Kidney (tissue), 14 donors: Measurements from ENCODE around the gene ALDH1A3. TPM values are rescaled to one million over a fixed set of nuclear protein-coding genes. Genes with fewer than 3 reads are reported as not detected.
"Not testable (repeated sequence)": the region's sequence is repeated elsewhere in the genome, so short reads cannot be mapped to it uniquely, and the experiment has no call there.

Experiments
- DNase-seq, 5 donors: peaks; one replicate each; pipeline ENCODE4 v3.0.0-alpha.2; 2013 to 2020
- FAIRE-seq: peaks from 2 replicates; lab custom pipeline; 2012; peaks lifted over from hg19 to GRCh38; lab: Jason Lieb, UNC
- H3K27ac ChIP-seq, 2 donors: one replicate each; pipeline ENCODE4 v1.7.0; 2013; ENCODE audit warnings: low read depth in 2 of 2, low read length in 2 of 2, inconsistent platforms in 1 of 2
- H3K27me3 ChIP-seq: one replicate; pipeline ENCODE4 v1.7.1; 2013; ENCODE audit warnings: low read length, inconsistent platforms; ENCODE audit not compliant: control insufficient read depth, insufficient read depth
- H3K36me3 ChIP-seq, 3 donors: one replicate each; pipeline versions ENCODE4 v1.7.0 to v1.7.1; 2013; ENCODE audit warnings: low read length in 3 of 3, control low read depth in 1 of 3, inconsistent platforms in 1 of 3; ENCODE audit not compliant: insufficient read depth in 3 of 3, control insufficient read depth in 2 of 3
- H3K4me1 ChIP-seq, 3 donors: one replicate each; pipeline versions ENCODE4 v1.7.0 to v1.7.1; 2013; ENCODE audit warnings: low read length in 3 of 3, inconsistent platforms in 1 of 3, low read depth in 1 of 3; ENCODE audit not compliant: control insufficient read depth in 2 of 3, insufficient read depth in 2 of 3
- H3K4me3 ChIP-seq, 3 donors: one replicate each; pipeline versions ENCODE4 v1.7.0 to v1.8.1; 2013; ENCODE audit warnings: low read length in 3 of 3, control low read depth in 1 of 3, inconsistent platforms in 1 of 3
- H3K9ac ChIP-seq, 3 donors: one replicate each; pipeline versions ENCODE4 v1.7.0 to v1.7.1; 2013; ENCODE audit warnings: low read length in 3 of 3, control low read depth in 1 of 3, inconsistent platforms in 1 of 3
- H3K9me3 ChIP-seq, 3 donors: one replicate each; pipeline versions ENCODE4 v1.7.0 to v1.7.1; 2013; ENCODE audit warnings: low read length in 3 of 3, control low read depth in 1 of 3, inconsistent platforms in 1 of 3; ENCODE audit not compliant: control insufficient read depth in 2 of 3, insufficient read depth in 1 of 3
- intact Hi-C: fragments of 100-400 bp; cut with DNase I; formaldehyde crosslinking; loops from one replicate; pipeline ENCODE4 v1.11.1; 2022
- polyA plus RNA-seq: library from polyadenylated mRNA; stranded (reverse); fragments of 350-450 nt; fragmentation: Illumina TruSeq; extraction: RNeasy Lipid Tissue Mini Kit (QIAGEN cat#74804); gene quantifications from one replicate; pipeline ENCODE4 v1.2.3, GENCODE V29; 2014; ENCODE audit warnings: low read depth, low replicate concordance; ENCODE audit not compliant: insufficient read depth
- total RNA-seq: library from RNA; stranded (reverse); fragmentation: NEBNext Ultra II Directional; extraction: Animal tissue kit (Norgen Biotek cat#: 25700); gene quantifications from one replicate; pipeline ENCODE4 v1.2.1, GENCODE V29; 2021
- TF ChIP-seq, protein P1 (sequence below): IDR thresholded peaks from 3 replicates; pipeline ENCODE4 v1.5.1; 2012; ENCODE audit warnings: mild to moderate bottlenecking, moderate library complexity, borderline replicate concordance; ENCODE audit not compliant: insufficient read depth; ENCODE audit errors: extremely low read depth
- donor health status: control.
- donor health status: control.
- donor health status: control.
- donor health status: control.
- donor health status: control.
- donor health status: DM: yes; HTN: yes; CAD: no.
- donor health status: Normal renal cell carcinoma (clear cell type).

Gene ALDH1A3
- total and polyA plus RNA-seq, 2 donors from 2014 or later: 5.4 to 19.6 TPM

DNA sequence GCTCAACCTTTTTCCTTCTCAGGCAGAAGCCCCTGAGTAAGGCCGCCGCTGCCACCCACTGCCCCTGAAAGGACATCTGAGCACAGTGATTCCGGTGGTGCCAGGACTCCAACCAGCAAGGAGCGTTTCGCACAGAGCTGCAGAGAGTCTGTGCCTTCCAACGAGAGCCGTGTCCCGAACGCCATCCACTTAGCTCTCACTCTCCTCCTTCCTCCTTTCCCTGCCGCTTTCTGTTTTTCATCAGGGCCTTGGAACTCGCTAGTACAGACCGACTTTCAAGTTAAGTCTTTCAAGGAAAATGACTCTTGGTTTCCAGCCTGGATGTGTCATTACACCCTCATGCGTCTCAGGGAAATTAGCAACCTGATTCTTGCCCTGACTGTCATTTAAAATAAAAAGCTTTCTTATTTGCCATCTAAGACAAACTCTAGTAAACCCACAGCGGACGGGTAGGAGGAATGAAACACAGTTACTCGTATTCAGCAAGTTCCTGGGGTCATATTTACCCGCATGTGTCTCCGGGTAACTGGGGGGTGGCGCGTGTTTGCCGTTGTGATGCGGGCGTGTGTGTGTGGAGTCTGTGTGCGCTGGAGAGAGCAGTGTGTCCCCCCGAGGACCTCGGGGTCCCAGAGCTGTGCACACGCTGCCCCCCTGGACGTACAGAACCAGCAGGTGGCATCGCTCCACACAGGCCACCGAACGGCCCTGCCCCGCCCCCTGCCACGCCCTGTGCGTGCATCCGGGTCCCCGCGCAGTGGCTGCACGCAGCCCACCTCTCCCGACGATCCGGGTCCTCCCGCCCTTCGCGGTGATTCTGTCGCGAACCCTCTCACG is 30.4 kb upstream of the ALDH1A3 start:
- Histone ChIP-seq H3K27me3 (no peaks in the 10 kb centered on the region), H3K36me3 (no peaks in the 10 kb centered on the region), H3K4me1 (peaks cover 0 to 3% (median 0%) of the 10 kb centered on the region in 3 donors), H3K27ac (no peak overlapping the region), H3K4me3 (peak overlapping the region; percentile 53 to 66 (median 55)), H3K9ac (peak overlapping the region in 2 of 3 donors; percentile 4 to 31), H3K9me3 (no peaks in the 10 kb centered on the region)
- peak; percentile 71 to 86 (median 82) for DNase-seq
- intact Hi-C loops: no loop called here
- TF ChIP-seq, protein P1, sequence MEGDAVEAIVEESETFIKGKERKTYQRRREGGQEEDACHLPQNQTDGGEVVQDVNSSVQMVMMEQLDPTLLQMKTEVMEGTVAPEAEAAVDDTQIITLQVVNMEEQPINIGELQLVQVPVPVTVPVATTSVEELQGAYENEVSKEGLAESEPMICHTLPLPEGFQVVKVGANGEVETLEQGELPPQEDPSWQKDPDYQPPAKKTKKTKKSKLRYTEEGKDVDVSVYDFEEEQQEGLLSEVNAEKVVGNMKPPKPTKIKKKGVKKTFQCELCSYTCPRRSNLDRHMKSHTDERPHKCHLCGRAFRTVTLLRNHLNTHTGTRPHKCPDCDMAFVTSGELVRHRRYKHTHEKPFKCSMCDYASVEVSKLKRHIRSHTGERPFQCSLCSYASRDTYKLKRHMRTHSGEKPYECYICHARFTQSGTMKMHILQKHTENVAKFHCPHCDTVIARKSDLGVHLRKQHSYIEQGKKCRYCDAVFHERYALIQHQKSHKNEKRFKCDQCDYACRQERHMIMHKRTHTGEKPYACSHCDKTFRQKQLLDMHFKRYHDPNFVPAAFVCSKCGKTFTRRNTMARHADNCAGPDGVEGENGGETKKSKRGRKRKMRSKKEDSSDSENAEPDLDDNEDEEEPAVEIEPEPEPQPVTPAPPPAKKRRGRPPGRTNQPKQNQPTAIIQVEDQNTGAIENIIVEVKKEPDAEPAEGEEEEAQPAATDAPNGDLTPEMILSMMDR: peak; percentile 31
- FAIRE-seq: no peak

DNA sequence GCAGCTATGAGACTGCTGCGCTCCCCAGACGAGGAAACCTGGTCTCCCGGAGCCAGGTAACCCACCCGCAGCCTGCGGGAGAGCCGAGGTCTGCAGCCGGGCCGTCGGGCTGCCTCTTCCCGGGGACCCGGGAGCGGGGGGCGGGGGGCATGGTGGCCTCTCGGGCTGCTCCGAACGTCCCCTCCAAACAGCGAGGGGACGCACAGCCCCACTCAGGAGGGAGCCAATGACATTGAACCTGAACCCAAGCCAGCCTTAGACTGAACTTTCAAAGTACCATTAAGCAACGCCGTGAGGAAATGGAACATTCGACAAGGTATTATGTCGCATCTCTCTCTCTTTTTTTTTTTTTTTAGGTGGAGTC is 29.8 kb upstream of the ALDH1A3 start:
- no peaks in the 10 kb centered on the region for H3K36me3 ChIP-seq
- FAIRE-seq: no peak
- no peaks in the 10 kb centered on the region for H3K9me3 ChIP-seq
- TF ChIP-seq, protein P1: no peak
- intact Hi-C loops: no loop called here
- H3K4me1 ChIP-seq: peaks cover 0 to 3% (median 0%) of the 10 kb centered on the region in 3 donors
- no peaks in the 10 kb centered on the region for H3K27me3 ChIP-seq
- DNase-seq: no peak
- peak overlapping the region in 1 of 3 donors; percentile 31 for H3K9ac ChIP-seq
- no peak overlapping the region for H3K27ac ChIP-seq
- peak overlapping the region; percentile 53 to 66 (median 55) for H3K4me3 ChIP-seq

- DNase-seq, H3K9me3 ChIP-seq, H3K27ac ChIP-seq, H3K27me3 ChIP-seq, intact Hi-C loops, H3K36me3 ChIP-seq, H3K4me3 ChIP-seq, H3K9ac ChIP-seq, H3K4me1 ChIP-seq, FAIRE-seq: not testable (repeated sequence)
These were observed 28.1 kb upstream of the ALDH1A3 start for GRCh38 chr15:100851428-100852015.

GRCh38 chr15:100852630-100853029 is 27.0 kb upstream of the ALDH1A3 start:
- peaks cover 0 to 4% (median 3%) of the 10 kb centered on the region in 3 donors for H3K4me1 ChIP-seq
- intact Hi-C loops: no loop called here
- TF ChIP-seq, protein P1: no peak
- FAIRE-seq (no peak), DNase-seq (no peak)
- no peaks in the 10 kb centered on the region for H3K27me3 ChIP-seq
- H3K36me3 ChIP-seq: no peaks in the 10 kb centered on the region
- no peaks in the 10 kb centered on the region for H3K9me3 ChIP-seq
- no peak overlapping the region for H3K9ac ChIP-seq
- no peak overlapping the region for H3K4me3 ChIP-seq
- no peak overlapping the region for H3K27ac ChIP-seq
